HEK293T (cell line): Measurements from ENCODE around the gene DISP3.

Experiments
- CTCF ChIA-PET: fragments of 350-600 bp; formaldehyde crosslinking; extraction: SDS; loops from one replicate; lab custom pipeline; 2021; ENCODE audit warnings: antibody characterized with exemption, inconsistent platforms; lab: Yijun Ruan, JAX
- POLR2A ChIA-PET: fragments of 350-600 bp; formaldehyde crosslinking; extraction: SDS; loops from one replicate; lab custom pipeline; 2020; ENCODE audit warnings: antibody characterized with exemption, inconsistent platforms; lab: Yijun Ruan, JAX
- DNase-seq: peaks from one replicate; pipeline ENCODE4 v3.0.0; 2012; ENCODE audit warnings: mixed read lengths; ENCODE audit errors: extremely low spot score
- ARNT ChIP-seq: fragments of 450-650 bp; IDR thresholded peaks from 2 replicates; pipeline ENCODE4 v1.6.1; 2017; ENCODE audit warnings: mild to moderate bottlenecking
- BHLHE40 ChIP-seq: fragments of 450-650 bp; IDR thresholded peaks from 2 replicates; pipeline ENCODE4 v1.6.1; 2016; ENCODE audit warnings: mild to moderate bottlenecking, moderate library complexity, borderline replicate concordance
- CTBP1 ChIP-seq: fragments of 450-650 bp; IDR thresholded peaks from 2 replicates; pipeline ENCODE4 v1.6.1; 2016; ENCODE audit warnings: borderline replicate concordance
- ELF4 ChIP-seq: fragments of 450-650 bp; IDR thresholded peaks from 2 replicates; pipeline ENCODE4 v1.6.1; 2017; ENCODE audit warnings: antibody characterized with exemption
- FOXA1 ChIP-seq: fragments of 450-650 bp; IDR thresholded peaks from 2 replicates; pipeline ENCODE4 v1.6.1; 2016; ENCODE audit warnings: mild to moderate bottlenecking
- FOXK2 ChIP-seq: fragments of 450-650 bp; IDR thresholded peaks from 2 replicates; pipeline ENCODE4 v1.6.1; 2016; ENCODE audit warnings: mild to moderate bottlenecking
- FOXM1 ChIP-seq: fragments of 450-650 bp; IDR thresholded peaks from 2 replicates; pipeline ENCODE4 v1.6.1; 2017; ENCODE audit warnings: mild to moderate bottlenecking, borderline replicate concordance
- HDGF ChIP-seq: fragments of 450-650 bp; IDR thresholded peaks from 2 replicates; pipeline ENCODE4 v1.6.1; 2017; ENCODE audit warnings: antibody characterized with exemption, borderline replicate concordance
- L3MBTL2 ChIP-seq: fragments of 450-650 bp; conservative IDR thresholded peaks from 2 replicates; pipeline ENCODE4 v1.6.1; 2016; ENCODE audit warnings: mild to moderate bottlenecking
- LEF1 ChIP-seq: fragments of 450-650 bp; IDR thresholded peaks from 2 replicates; pipeline ENCODE4 v1.6.1; 2017; ENCODE audit warnings: mild to moderate bottlenecking, borderline replicate concordance
- NFRKB ChIP-seq: fragments of 450-650 bp; IDR thresholded peaks from 2 replicates; pipeline ENCODE4 v1.6.1; 2016; ENCODE audit warnings: mild to moderate bottlenecking, moderate library complexity
- PKNOX1 ChIP-seq: fragments of 450-650 bp; IDR thresholded peaks from 2 replicates; pipeline ENCODE4 v1.6.1; 2016
- SP1 ChIP-seq: fragments of 450-650 bp; IDR thresholded peaks from 2 replicates; pipeline ENCODE4 v1.6.1; 2017
- SUZ12 ChIP-seq: fragments of 450-650 bp; IDR thresholded peaks from 2 replicates; pipeline ENCODE4 v1.6.1; 2016; ENCODE audit warnings: mild to moderate bottlenecking
- TARDBP ChIP-seq: fragments of 450-650 bp; IDR thresholded peaks from 2 replicates; pipeline ENCODE4 v1.6.1; 2016
- ZNF384 ChIP-seq: fragments of 450-650 bp; IDR thresholded peaks from 2 replicates; pipeline ENCODE4 v1.6.1; 2016

The DISP3 gene

GRCh38 chr1:11535316-11535715 is 56.4 kb downstream of the DISP3 start:
- TF ChIP-seq HDGF (no peak), SP1 (no peak), NFRKB (no peak)
- DNase-seq = no peak
- POLR2A ChIA-PET = no interaction called here
- CTCF ChIA-PET = no interaction called here

GRCh38 chr1:11535761-11536572 is 57.0 kb downstream of the DISP3 start:
- DNase-seq = peak; percentile 21
- no peak for TF ChIP-seq LEF1
- TF ChIP-seq FOXK2 = no peak
- TF ChIP-seq CTBP1 = no peak
- no peak for TF ChIP-seq ARNT
- TF ChIP-seq BHLHE40 = no peak
- no peak for TF ChIP-seq PKNOX1
- TF ChIP-seq ZNF384 = no peak
- no peak for TF ChIP-seq SP1
- no peak for TF ChIP-seq HDGF
- TF ChIP-seq L3MBTL2 = no peak
- no peak for TF ChIP-seq ELF4
- TF ChIP-seq TARDBP = no peak
- TF ChIP-seq NFRKB = no peak
- no peak for TF ChIP-seq FOXA1
- TF ChIP-seq FOXM1 = no peak
- TF ChIP-seq SUZ12 = no peak
- POLR2A ChIA-PET = no interaction called here
- CTCF ChIA-PET = no interaction called here

- TF ChIP-seq LEF1 = no peak
- TF ChIP-seq SP1 = no peak
- no peak for TF ChIP-seq PKNOX1
- TF ChIP-seq SUZ12 = no peak
- no peak for TF ChIP-seq FOXA1
- no peak for TF ChIP-seq NFRKB
- TF ChIP-seq FOXM1 = no peak
- TF ChIP-seq FOXK2 = no peak
- TF ChIP-seq BHLHE40 = no peak
- no peak for TF ChIP-seq CTBP1
- TF ChIP-seq HDGF = no peak
- ChIA-PET CTCF (no interaction called here), POLR2A (no interaction called here)
- no peak for DNase-seq
Measured at GRCh38 chr1:11536573-11537379, 57.8 kb downstream of the DISP3 start.

- POLR2A ChIA-PET = no interaction called here
- TF ChIP-seq ZNF384 = no peak
- no peak for TF ChIP-seq FOXA1
- no peak for TF ChIP-seq ARNT
- TF ChIP-seq TARDBP = no peak
- TF ChIP-seq NFRKB = no peak
- TF ChIP-seq BHLHE40 = no peak
- TF ChIP-seq SP1 = no peak
- no peak for TF ChIP-seq LEF1
- no peak for TF ChIP-seq SUZ12
- no peak for TF ChIP-seq FOXK2
- no peak for TF ChIP-seq CTBP1
- TF ChIP-seq L3MBTL2 = no peak
- TF ChIP-seq FOXM1 = no peak
- TF ChIP-seq ELF4 = no peak
- CTCF ChIA-PET = no interaction called here
- no peak for DNase-seq
Measured at GRCh38 chr1:11537380-11537764, 58.4 kb downstream of the DISP3 start.

- no peak for TF ChIP-seq FOXM1
- ChIA-PET POLR2A (no interaction called here), CTCF (interaction anchor here (0.8 kb wide), 1 partner anchor 8 kb away, joined by 3 read pairs; no protein-coding TSS in a partner anchor)
- DNase-seq = no peak
Measured at GRCh38 chr1:11537854-11538591, 59.1 kb downstream of the DISP3 start.

- no peak for DNase-seq
- TF ChIP-seq L3MBTL2 (no peak), FOXK2 (no peak), ELF4 (no peak), ZNF384 (no peak), ARNT (no peak), HDGF (no peak), LEF1 (no peak), FOXA1 (no peak), TARDBP (no peak), FOXM1 (no peak), NFRKB (no peak), SP1 (no peak), CTBP1 (no peak), BHLHE40 (no peak), SUZ12 (no peak), PKNOX1 (no peak)
- ChIA-PET POLR2A (no interaction called here), CTCF (no interaction called here)
Measured at GRCh38 chr1:11538886-11539285, 59.9 kb downstream of the DISP3 start.
